ENCODE data around the gene RFTN1.

Gene RFTN1

DNA sequence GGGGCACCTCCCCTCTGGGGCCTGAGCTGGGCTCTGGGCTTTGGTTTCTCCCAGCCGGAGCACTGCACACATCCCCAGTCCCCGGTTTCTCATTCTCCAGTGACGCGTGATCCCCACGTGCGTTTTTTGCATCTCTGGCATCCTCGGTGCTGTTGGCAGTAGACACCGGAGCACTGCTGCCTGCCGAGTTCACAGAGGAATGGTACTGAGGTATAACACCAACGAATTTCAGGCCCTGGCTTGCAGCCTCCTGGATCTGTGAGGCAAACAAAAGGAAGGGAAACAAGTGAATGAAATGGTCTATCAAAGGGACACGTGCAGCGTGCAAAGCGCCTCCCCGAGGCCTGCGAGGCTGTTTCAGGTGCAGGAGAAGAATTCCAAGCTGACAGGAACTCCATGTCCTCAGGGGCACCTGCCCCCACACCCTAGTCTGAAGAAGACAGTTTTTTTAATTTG lies 135.6 kb downstream of the RFTN1 start:
- DNase-seq (ENCODE audit: low read depth): no peak

DNA sequence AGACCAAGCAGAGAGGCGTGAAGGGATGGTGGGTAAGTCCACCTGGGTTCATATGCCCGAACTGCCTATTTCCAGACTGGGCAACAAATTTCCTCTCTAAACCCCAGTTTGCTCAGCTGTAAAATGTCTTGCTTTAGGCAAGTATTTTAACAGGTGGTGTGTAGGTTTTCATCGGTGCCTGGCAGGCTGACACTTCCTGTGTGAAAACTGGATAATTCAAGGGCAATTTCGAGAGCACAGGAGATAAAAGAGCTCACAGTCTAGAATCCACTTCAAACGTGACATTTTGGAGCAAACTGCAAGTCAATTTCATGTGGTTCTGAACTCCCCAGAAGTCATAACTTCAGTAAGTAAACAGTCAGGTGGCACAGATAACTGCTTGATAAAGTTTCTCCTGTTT lies 136.3 kb downstream of the RFTN1 start:
- no peak for DNase-seq (ENCODE audit: low read depth)

DNA sequence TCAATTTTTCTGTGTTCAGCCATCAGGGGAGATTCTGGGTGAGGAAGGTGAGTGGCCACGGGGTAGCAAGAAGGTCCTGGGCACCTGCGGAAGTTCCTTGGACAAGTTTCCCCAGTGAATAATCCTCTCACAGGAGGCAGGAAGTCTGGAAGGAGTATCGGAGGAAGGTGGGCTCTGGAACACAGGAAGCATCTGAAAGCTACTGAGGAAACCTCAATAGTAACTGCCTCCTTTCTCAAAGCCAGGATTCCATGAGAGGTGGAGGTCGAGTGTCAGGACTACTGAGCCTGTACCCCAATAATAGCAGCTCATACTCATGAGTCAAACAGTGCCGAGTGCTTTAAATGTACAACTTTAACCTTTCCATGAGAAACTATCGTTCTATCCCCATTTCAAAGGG lies 137.6 kb downstream of the RFTN1 start:
- no peak for DNase-seq (ENCODE audit: low read depth)

DNA sequence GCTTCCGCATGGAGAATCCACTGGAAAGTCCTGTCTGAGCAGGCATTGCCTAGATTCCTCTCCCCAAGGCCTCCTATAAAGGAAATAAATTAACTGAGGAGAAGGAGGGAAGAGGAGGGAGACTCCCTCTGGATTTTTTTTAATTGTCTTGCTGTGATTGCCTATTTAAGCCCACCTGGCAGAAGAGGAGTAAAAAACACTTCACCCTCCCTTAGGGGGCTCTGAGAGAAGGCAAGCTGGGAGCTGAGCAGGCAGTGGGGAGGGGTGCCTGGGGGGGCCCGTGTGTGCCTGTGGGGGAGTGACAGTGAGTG lies 138.6 kb downstream of the RFTN1 start:
- DNase-seq (ENCODE audit: low read depth): no peak

DNA sequence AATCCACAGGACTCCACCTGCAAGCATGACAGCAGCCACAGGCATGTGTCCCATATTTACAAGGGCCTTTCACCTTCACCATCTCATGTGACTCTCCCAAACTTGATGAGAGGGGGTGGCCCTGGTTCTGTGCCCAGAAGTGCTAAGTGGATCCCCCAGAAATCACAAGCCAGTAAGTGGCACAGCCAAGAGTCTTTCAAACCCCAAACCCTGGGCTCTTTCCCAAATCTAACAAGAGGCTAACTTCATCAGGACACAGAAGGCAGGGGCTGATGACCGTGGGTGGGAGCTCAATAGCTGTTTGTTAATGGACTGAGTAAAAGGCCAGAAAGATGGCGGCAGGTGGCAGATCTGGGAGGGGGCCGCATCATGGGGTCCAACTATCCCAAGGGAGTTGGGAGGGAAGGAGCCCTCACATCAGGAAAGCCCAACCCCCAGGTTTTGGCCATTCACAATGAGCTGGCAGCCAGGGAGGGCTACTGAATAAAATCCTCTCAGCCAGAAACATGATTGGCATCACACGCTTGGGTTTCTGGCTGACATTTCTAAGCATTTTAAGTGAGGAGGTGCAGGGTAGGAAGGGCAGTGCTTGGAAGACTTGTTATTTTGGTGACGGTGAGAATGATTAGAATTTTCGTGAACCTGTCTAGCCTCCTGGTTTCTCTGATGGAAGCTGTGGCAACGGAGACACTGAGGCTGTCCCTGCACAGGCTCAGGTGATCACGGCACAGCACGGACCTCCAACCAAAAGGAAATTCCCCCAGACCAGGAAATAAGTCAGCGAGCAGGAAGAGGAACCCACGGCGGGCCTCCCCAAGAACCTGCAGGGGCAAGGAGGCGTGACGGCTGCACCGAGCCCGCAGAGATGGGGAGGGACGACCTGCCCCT lies 139.2 kb downstream of the RFTN1 start:
- no peak for DNase-seq (ENCODE audit: low read depth)

DNA sequence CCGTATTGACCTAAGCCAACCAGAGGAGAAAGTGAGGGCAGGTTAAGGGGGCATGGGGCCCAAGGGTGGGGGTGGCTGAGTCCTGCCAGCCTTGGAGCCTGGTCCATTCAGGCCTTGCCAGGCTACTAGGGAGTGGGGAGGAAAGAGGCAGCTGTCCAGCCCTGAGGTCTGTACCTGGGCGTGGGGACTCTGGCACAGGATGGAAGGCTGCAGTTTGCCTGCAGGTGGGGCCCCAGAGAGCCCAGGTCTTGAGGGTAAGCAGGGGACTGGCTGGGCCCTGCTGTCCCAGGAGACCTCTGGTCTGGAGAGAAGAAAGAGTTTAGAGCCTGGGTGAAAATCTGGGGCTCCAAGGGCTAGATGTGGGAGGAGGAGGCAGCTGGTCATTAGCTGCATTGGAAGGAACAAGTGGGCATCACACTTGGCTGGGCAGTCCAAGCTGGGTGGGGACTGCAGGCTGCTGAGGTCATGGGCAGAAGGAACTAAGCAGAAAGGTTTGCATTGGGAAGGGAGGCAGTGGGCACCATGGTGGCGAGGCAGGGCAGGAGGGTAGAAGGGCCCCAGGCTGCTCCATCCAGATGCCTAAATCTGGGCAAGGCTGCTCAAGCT lies 140.1 kb downstream of the RFTN1 start:
- DNase-seq (ENCODE audit: low read depth): no peak

DNA sequence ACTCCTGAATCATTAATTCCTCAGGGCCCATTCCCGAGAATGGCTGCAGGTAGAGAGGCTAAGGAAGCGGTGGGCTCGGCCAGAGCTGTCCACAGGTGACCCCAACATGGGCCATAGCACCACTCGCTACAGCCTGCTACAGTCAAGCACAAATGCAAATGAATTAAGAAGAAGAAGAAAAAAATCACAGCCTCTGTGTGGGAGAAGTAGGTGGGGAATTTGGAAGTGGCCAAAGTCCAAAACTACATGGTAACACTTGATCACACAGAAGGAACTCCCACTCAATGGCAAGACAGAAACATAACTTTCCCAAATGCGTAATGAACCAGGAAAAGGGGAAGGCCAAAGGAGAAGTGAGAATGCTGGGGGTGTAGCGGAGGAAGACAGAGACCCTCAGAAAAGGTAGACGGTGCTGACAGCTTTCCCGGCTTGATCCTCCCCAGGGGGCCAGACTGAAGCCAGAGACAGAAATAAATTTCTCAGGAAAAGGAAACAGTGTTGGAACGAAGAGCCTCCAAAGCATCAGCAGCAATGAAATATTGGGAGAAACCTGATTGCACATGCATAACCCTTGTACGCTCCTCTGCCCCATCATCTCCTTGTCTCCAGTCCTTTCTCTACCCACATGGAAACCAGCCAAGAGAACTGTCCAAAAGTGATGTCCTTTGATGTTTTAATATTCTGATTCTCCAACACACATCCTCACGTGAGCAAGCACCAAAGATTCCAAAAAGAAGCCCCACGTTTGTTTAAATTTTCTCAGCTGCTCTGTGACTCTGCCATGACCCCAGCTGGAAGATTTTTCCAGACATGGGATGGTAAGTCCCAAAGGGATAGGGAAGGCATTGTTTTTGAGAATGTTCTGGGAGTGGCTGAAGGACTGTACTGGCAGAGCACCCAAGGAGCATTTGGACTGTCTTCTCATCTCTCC lies 140.9 kb downstream of the RFTN1 start:
- no peak for DNase-seq (ENCODE audit: low read depth)

DNA sequence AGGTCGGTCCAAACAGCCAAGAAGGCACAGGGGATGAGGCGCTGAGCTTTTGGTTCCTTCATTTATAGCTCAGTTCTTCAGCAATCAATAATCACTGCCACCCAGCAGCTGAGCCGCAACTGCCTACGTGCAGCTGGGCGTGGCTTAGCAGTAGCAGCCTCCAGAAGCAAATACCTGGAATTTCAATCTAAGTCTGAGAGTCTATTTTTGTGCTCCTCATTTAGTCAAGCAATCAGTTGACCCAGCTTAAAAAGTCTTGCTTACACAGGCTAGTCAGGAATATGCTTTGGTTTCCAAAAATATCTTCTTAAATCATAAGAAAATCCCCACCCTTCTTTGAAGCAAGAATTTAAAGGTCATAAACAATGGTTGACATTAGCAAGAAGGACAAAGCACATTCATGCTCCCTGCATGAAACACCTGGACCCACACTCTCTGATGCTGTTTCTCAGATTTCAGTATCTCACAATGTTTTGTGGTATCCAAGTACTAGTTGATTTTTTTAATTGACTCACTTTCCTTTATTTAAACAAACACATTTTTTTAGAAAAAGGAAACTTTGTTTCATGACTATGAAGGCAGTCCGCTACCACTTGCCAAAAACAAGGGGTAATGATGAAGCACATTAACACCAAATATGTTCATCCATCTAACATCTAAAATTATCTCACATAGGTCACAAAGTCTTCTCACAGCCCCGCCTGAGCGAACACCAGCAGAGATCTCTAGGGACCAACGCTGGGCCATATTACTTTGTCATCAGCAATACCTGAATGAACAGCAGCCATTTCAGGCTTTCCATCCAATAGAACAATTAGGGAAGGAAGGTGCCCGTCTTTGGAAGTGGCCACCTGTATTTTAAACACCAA lies 142.4 kb downstream of the RFTN1 start:
- no peak for DNase-seq (ENCODE audit: low read depth)

DNA sequence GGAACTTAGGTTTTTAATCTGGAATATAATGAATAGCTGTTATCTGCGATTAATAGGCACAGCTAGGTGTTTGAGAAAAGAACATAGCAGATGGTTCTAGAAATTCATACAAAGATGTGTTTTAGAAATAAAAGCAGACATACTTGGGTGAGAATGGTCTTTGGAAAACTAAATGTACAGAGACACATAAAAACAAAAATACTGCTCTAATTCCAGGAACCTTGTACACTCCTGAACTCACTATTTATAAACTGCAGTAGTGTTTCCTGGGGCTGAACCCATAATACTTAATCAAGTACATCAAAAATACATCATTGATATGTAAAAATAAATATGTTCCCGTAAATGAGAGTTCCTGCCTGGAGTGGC lies 143.0 kb downstream of the RFTN1 start:
- DNase-seq (ENCODE audit: low read depth): no peak

DNA sequence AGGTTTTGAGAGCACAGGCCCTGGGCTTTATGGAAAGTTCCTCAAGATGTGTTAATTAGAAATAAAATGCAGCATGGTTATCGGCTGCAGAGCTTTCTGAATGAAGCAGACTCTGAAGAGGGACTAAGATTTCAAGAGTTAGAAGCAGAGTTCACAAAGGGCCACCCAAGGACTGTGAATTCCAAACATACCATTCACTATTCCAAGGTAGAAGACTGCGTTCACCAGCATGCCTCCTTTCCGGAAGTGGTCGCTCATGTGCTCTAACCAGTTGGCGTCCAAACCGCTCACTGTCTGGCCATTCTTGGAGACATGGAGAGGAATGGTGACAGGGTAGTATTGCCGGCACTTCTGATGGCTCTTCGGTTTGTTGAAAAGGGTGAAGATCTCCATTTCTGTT lies 143.6 kb downstream of the RFTN1 start:
- DNase-seq (ENCODE audit: low read depth): no peak

DNA sequence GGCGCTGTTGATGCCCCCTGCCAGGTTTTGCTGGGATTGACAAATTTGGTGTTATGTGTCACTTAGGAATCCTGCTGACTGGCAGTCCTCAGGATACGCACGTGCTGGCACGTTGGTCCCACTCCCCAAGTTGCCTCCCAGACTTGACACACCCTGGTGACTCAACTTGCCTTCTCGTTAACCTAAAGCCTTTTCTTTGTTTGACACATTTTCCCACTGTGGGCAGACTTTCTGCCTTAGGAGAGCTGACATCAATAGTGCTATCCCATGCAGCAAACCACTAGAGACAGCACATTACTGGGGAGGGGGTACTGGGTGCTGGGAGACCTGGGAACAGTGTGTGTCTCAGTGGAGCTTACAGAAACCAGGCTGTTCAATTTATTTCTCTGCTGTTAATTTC lies 144.2 kb downstream of the RFTN1 start:
- no peak for DNase-seq (ENCODE audit: low read depth)

DNA sequence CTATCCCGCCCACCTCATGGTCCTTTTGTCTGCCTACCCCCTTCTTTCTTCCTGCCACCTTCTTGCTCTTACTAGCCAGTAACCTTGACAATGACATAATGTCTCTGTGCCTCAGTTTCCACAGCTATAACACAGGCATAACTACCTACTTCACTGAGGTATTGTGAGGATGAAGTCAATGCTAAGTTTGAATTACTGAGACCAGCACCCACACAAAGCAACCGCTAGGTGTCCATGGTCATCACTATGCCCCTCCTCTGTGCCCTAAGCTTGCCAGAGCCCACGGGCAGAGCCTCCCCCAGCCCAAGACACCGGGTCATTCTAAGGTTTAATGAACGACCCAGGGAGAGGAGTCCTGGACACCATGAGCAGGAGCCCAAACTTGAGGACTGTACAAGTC lies 146.9 kb downstream of the RFTN1 start:
- DNase-seq (ENCODE audit: low read depth): no peak

DNA sequence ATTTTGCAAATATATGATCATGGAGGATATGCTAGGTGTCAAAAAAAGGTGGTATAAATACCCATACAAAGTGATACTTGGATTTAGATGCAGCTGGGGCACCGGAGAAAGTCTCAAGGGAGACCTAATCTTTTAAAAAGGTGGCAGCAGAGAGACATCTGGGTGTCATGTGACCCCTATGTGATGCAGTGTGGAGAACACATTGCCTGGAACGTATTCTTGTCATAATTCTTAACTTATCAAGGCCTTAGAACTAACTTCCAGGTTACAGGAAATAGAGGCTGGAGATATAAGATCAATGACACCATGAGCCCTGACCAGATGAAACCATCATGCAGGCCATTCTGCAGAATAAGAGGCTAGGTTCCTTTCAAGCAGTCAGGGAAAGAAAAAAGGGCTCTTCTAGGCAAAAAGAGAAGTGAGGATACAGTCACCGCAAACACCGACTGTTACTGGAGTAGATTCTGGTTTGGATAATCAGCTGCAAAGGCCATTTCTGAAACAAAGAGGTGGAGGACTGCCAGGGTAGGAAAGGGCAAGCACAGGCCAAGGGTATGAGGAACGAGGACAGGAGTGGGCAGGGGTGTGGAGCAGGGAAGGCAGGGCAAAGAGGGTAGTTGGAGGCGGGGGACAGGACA lies 147.9 kb downstream of the RFTN1 start:
- no peak for DNase-seq (ENCODE audit: low read depth)

DNA sequence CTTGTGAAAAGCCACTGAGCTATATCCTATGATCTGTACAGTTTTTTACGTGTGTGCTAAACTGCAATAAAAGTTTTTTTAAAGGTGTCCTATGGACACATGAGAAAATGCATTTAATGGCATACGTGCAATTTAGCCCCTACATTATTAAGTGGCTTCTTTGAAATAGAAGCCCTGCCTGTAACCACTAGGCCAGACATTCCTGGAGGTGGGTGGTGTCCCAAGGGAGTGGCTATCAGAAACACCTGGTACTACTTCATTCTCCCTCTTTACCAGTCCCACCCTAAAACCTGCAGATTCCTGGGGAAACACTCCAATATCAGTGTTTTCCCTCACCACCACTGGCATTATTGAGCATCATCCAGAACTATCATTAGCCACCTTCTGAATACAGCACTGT lies 148.5 kb downstream of the RFTN1 start:
- DNase-seq (ENCODE audit: low read depth): no peak

DNA sequence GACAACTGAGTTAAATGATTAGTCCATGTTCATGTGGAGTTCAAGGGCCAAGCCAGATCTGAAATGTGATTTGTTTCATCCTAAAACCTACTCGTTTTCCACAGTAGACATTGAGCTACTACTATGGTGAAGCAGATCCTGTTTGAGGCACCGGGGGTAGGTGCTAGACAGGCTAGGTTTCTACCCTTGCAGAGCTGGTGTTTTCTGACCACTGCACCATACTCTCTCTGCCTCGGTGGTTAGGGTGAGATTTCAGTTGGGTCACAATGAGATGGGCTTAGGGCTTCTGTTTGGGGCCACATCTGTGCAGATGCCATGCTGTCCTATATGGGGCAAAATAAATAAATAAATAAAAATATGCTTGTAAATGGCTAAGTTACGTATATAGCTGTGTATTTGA lies 149.2 kb downstream of the RFTN1 start:
- no peak for DNase-seq (ENCODE audit: low read depth)

DNA sequence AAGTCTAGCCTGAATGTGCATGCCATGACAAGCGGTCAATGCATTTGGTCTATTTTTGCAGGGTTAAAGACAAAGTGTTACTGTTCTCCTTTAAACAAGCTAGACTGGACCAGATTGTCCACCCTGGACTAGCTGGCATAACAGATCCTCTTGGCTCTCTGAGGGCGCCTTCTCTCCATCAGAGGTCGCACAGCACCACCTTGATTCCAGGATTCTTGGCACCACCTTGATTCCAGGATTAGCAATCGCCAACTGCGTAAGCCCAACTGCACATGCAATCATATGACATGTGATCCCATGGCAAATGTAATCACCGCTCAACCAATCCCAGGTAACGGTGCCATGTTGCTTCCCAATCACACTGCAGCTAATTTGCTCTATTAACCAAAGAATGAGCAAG lies 149.9 kb downstream of the RFTN1 start:
- DNase-seq (ENCODE audit: low read depth): no peak

DNA sequence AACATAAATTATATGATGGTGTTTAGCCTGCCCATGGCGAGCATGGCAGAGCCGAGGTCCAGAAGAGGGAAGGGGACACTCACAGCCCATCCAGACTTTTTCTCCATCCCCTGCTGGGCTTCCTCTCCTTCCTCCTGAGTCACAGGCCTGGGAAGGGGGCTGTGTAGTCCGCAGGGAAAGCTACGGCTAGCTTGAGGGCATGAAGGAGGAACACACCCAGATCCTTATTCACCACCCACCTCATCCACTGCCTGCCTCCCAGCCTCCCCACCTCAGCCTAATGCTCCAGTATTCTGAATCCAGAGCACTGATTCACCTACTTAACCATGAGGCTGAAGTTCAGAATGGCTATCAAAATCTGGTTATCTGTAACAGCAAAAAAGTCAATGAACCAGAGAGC lies 150.7 kb downstream of the RFTN1 start:
- no peak for DNase-seq (ENCODE audit: low read depth)

DNA sequence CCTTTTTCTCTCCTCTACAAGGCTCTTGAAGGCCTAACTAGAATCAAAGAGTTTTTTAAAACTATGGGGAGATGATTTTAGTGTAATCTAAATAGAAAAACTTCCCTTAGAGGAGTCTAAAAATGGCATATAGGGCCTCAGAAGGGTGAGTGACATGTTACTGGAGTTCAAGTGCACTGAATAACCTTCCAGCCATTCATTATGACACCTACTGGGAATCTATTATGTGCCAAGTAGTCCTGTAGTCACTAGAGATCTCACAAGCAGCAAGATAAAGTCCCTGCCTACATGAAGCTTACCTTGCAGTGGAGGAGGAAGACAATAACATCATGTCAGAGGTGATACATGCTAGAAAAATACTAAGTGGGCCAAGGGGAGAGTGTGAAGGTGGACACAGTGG lies 152.4 kb downstream of the RFTN1 start:
- no peak for DNase-seq (ENCODE audit: low read depth)

DNA sequence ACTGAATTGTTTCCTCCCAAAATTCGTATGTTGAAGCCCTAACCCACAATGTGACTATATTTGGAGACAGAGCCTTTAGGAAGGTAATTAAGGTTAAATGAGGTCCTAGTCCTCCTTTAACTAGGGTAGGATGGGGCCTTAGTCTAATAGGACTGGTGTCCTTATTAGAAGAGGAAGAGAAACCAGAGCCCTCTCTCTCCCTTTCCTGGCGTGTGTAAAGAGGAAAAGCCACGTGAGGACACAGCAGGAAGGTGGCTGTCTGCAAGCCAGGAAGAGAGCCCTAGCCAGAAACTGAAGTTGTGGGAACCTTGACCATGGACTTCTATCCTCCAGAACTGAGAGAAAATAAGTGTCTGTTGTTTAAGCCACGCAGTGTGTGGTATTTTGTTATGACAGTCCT lies 154.2 kb downstream of the RFTN1 start:
- DNase-seq (ENCODE audit: low read depth): no peak

DNA sequence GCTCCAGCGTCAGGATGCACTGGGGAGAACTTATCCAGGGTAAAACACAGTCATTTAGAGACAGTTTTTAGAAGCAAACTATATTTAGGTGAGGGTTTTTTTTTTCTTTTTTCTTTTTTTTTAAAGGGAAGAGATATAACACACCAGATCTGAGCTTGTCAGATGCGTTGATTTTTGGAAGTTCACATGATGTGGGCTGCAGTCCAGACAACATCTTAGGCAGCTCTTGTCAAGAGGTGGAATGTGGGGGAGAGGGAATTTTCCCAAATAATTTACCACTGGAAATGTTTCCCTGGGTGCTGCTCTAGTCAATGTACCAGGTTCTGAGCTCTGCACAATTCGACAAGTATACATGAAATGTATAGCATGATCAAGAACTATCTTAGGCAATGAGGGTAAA lies 155.2 kb downstream of the RFTN1 start:
- DNase-seq (ENCODE audit: low read depth): no peak

Measured in GM04503 (cell line).